Left forelimb (tissue), 1 donor: ENCODE measurements around the gene ACER1.

Experiments
- DNase-seq: peaks from one replicate; pipeline ENCODE4 v3.0.0-alpha.2; 2018; ENCODE audit warnings: low spot score

The ACER1 gene

GRCh38 chr19:6267552-6268381, 65.6 kb downstream of the ACER1 start:
- no peak for DNase-seq

DNA sequence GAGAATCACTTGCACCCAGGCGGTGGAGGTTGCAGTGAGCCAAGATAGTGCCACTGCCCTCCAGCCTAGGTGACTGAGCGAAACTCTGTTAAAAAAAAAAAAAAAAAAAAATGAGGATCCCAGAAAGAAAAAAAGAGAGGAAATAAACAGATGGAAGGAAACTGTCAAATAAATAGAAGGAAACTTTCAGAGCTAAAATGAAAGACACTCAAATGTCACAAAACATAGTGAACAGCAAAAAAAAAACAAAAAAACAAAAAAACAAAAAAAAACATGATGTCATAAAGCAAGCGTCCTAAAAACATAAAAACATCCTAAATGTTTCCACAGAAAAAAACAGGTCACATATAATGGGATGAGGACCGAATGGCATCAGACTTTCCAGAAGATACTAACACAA, 68.6 kb downstream of the ACER1 start:
- DNase-seq, result no peak

GRCh38 chr19:6263735-6264444, 69.5 kb downstream of the ACER1 start:
- no peak for DNase-seq

- no peak for DNase-seq
Observed at GRCh38 chr19:6263306-6263705, 70.1 kb downstream of the ACER1 start.

- no peak for DNase-seq
Observed at GRCh38 chr19:6262519-6262918, 70.9 kb downstream of the ACER1 start.

- DNase-seq, result no peak
Observed at GRCh38 chr19:6261883-6262282, 71.5 kb downstream of the ACER1 start.

- DNase-seq, result no peak
Observed at GRCh38 chr19:6260912-6261650, 72.3 kb downstream of the ACER1 start.

- no peak for DNase-seq
Observed at GRCh38 chr19:6260376-6260775, 73.0 kb downstream of the ACER1 start.

DNA sequence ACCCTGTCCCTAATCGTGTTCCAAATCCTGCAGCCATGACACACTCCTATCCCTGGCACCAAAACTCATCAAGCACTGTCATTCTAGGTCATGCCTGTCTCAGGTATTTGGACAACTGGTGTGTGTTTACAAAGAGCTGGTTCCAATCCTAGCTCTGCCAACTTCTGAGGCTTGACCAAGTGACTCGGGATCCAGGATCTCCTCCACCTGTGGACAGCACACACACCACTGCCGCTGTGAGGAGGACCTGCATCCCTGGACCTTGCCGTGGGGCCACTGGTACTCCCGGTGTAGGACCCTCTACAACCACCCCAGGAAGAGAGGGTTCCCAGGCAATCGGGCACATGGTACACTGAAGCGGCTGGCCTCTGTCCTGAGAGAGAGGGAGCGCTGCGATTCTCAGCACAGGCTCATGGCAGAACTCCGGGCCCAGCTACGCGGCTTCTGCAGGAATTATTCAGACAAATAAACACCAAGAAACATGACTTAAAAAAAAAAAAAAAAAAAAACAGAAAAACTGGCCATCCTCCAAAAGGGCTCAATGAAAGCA, 74.0 kb downstream of the ACER1 start:
- DNase-seq, result no peak

GRCh38 chr19:6258812-6259311, 74.5 kb downstream of the ACER1 start:
- DNase-seq, result no peak
